Tibial nerve (tissue), 4 donors: Measurements from ENCODE around the gene ABHD13. TPM values are rescaled to one million over a fixed set of nuclear protein-coding genes. Genes with fewer than 3 reads are reported as not detected.
A peak's percentile ranks its signal among the peaks of the same experiment; 100 is the strongest.
"Not testable (repeated sequence)": the region's sequence is repeated elsewhere in the genome, so short reads cannot be mapped to it uniquely, and the experiment has no call there.

Experiments
- DNase-seq, 2 donors: peaks; one replicate each; pipeline ENCODE4 v3.0.0-alpha.2; 2019; ENCODE audit warnings: low spot score in 2 of 2
- H3K27ac ChIP-seq, 4 donors: fragments of 200-600 bp; sonication (generic) in 3 of 4; one replicate each; pipeline ENCODE4 v1.5.1; 2017 to 2019; ENCODE audit warnings: mild to moderate bottlenecking in 1 of 4
- H3K27me3 ChIP-seq, 2 donors: fragments of 200-600 bp; sonication (generic) in 1 of 2; one replicate each; pipeline versions ENCODE4 v1.5.1 to v1.6.0; 2017 to 2019
- H3K36me3 ChIP-seq, 3 donors: fragments of 200-600 bp; sonication (generic); one replicate each; pipeline ENCODE4 v1.5.1; 2018 to 2019
- H3K4me1 ChIP-seq, 4 donors: fragments of 200-600 bp; sonication (generic) in 3 of 4; one replicate each; pipeline ENCODE4 v1.5.1; 2017 to 2019
- H3K4me3 ChIP-seq, 4 donors: fragments of 200-600 bp; sonication (generic) in 3 of 4; one replicate each; pipeline ENCODE4 v1.5.1; 2017 to 2019; ENCODE audit warnings: mild to moderate bottlenecking in 1 of 4, moderate library complexity in 1 of 4
- H3K9me3 ChIP-seq, 4 donors: fragments of 200-600 bp; sonication (generic) in 3 of 4; one replicate each; pipeline ENCODE4 v1.5.1; 2017 to 2019
- CTCF ChIP-seq, 5 experiments: fragments of 200-600 bp in 3 of 5; fragments of 450-650 bp in 2 of 5; sonication (generic) in 3 of 5; IDR thresholded peaks; one replicate each; pipeline ENCODE4 v1.5.1; 2016 to 2019; ENCODE audit warnings: antibody characterized with exemption in 5 of 5, mild to moderate bottlenecking in 3 of 5, moderate library complexity in 2 of 5
- EP300 ChIP-seq, 2 donors: sonication (generic); formaldehyde crosslinking; IDR thresholded peaks; one replicate each; pipeline ENCODE4 v1.6.1; 2017; ENCODE audit warnings: antibody characterized with exemption in 2 of 2, mild to moderate bottlenecking in 1 of 2
- POLR2A ChIP-seq, 2 donors: fragments of 450-650 bp; IDR thresholded peaks; one replicate each; pipeline ENCODE4 v1.6.1; 2017; ENCODE audit warnings: antibody characterized with exemption in 2 of 2, mild to moderate bottlenecking in 2 of 2, moderate library complexity in 2 of 2
- WGBS, 2 donors: methylation state at CpG; one replicate each; pipeline ENCODE4 v1.1.5; 2018; 5-methylcytosine and 5-hydroxymethylcytosine counted together
- total RNA-seq, 4 donors: library from RNA; depleted of rRNA; stranded (reverse); fragments of >200 nt; gene quantifications; one replicate each; pipeline ENCODE4 v1.1.0, GENCODE V29; 2016

Gene ABHD13
- total RNA-seq, 4 donors from 2014 or later, result 7.2 to 11.0 (median 9.0) TPM

GRCh38 chr13:108249150-108249549 is 31.0 kb downstream of the ABHD13 start:
- no peaks in the 10 kb centered on the region for H3K27me3 ChIP-seq
- H3K27ac ChIP-seq, result no peak overlapping the region
- DNase-seq, result no peak
- H3K4me3 ChIP-seq, result no peak overlapping the region
- H3K9me3 ChIP-seq, result peaks cover 0 to 49% (median 10%) of the 10 kb centered on the region in 4 donors
- no peaks in the 10 kb centered on the region for H3K36me3 ChIP-seq
- TF ChIP-seq EP300 (IDR thresholded peaks at IDR 0.05), result no peak
- TF ChIP-seq POLR2A (IDR thresholded peaks at IDR 0.05), result no peak
- no peak for TF ChIP-seq CTCF (IDR thresholded peaks at IDR 0.05)
- 68 to 70% methylated on average over 4 of the region's 4 CpGs for WGBS, 2 donors
- H3K4me1 ChIP-seq, result no peaks in the 10 kb centered on the region

GRCh38 chr13:108257248-108257647 is 39.1 kb downstream of the ABHD13 start:
- Histone ChIP-seq H3K4me3 (no peak overlapping the region), H3K4me1 (no peaks in the 10 kb centered on the region), H3K9me3 (peaks cover 0 to 13% (median 2%) of the 10 kb centered on the region in 4 donors), H3K27ac (no peak overlapping the region), H3K27me3 (no peaks in the 10 kb centered on the region), H3K36me3 (no peaks in the 10 kb centered on the region)
- no peak for DNase-seq
- 73 to 77% methylated on average over 2 of the region's 2 CpGs for WGBS, 2 donors
- TF ChIP-seq CTCF (IDR thresholded peaks at IDR 0.05), result no peak
- no peak for TF ChIP-seq EP300 (IDR thresholded peaks at IDR 0.05)
- no peak for TF ChIP-seq POLR2A (IDR thresholded peaks at IDR 0.05)

GRCh38 chr13:108263621-108264355 is 45.6 kb downstream of the ABHD13 start:
- no peak for DNase-seq
- H3K27me3 ChIP-seq, result no peaks in the 10 kb centered on the region
- TF ChIP-seq EP300 (IDR thresholded peaks at IDR 0.05), result no peak
- TF ChIP-seq POLR2A (IDR thresholded peaks at IDR 0.05), result no peak
- no peak for TF ChIP-seq CTCF (IDR thresholded peaks at IDR 0.05)
- no peak overlapping the region for H3K4me3 ChIP-seq
- peaks cover 0 to 2% (median 0%) of the 10 kb centered on the region in 4 donors for H3K4me1 ChIP-seq
- no peaks in the 10 kb centered on the region for H3K9me3 ChIP-seq
- no peaks in the 10 kb centered on the region for H3K36me3 ChIP-seq
- no peak overlapping the region for H3K27ac ChIP-seq
- 93 to 95% methylated on average over 9 of the region's 9 CpGs for WGBS, 2 donors

GRCh38 chr13:108266321-108266990 is 48.3 kb downstream of the ABHD13 start:
- TF ChIP-seq POLR2A (IDR thresholded peaks at IDR 0.05) (no peak), CTCF (IDR thresholded peaks at IDR 0.05) (no peak), EP300 (IDR thresholded peaks at IDR 0.05) (no peak)
- peaks cover 0 to 23% (median 8%) of the 10 kb centered on the region in 4 donors for H3K4me1 ChIP-seq
- H3K27me3 ChIP-seq, result no peaks in the 10 kb centered on the region
- no peak overlapping the region for H3K4me3 ChIP-seq
- 53 to 58% methylated on average over 7 to 10 of the region's 10 CpGs for WGBS, 2 donors
- DNase-seq, result no peak
- no peaks in the 10 kb centered on the region for H3K9me3 ChIP-seq
- no peaks in the 10 kb centered on the region for H3K36me3 ChIP-seq
- peak overlapping the region in 1 of 4 donors; percentile 20 for H3K27ac ChIP-seq

GRCh38 chr13:108267347-108267746 is 49.2 kb downstream of the ABHD13 start:
- no peak overlapping the region for H3K27ac ChIP-seq
- no peaks in the 10 kb centered on the region for H3K9me3 ChIP-seq
- DNase-seq, result no peak
- H3K4me1 ChIP-seq, result peaks cover 0 to 26% (median 10%) of the 10 kb centered on the region in 4 donors
- TF ChIP-seq EP300 (IDR thresholded peaks at IDR 0.05), result no peak
- no peak for TF ChIP-seq CTCF (IDR thresholded peaks at IDR 0.05)
- no peak for TF ChIP-seq POLR2A (IDR thresholded peaks at IDR 0.05)
- no peak overlapping the region for H3K4me3 ChIP-seq
- 80 to 89% methylated on average over 4 of the region's 4 CpGs for WGBS, 2 donors
- no peaks in the 10 kb centered on the region for H3K27me3 ChIP-seq
- no peaks in the 10 kb centered on the region for H3K36me3 ChIP-seq

GRCh38 chr13:108267855-108268254 is 49.7 kb downstream of the ABHD13 start:
- not testable (repeated sequence) for H3K27me3 ChIP-seq, H3K27ac ChIP-seq, DNase-seq, H3K9me3 ChIP-seq, H3K4me3 ChIP-seq, H3K36me3 ChIP-seq
- WGBS, 2 donors, result 95 to 98% methylated on average over 3 of the region's 3 CpGs
- H3K4me1 ChIP-seq, result peaks cover 0 to 26% (median 10%) of the 10 kb centered on the region in 4 donors
